ENCODE results near the gene CNST. TPM values are rescaled to one million over a fixed set of nuclear protein-coding genes. Genes with fewer than 3 reads are reported as not detected.
A peak's percentile ranks its signal among the peaks of the same experiment; 100 is the strongest.

Gene CNST
- total and polyA plus RNA-seq, 9 of the 15 experiments (the other 6 are each of a cell fraction or from before 2014, with no cell fraction given), result 17.0 to 55.3 (median 30.8) TPM

DNA sequence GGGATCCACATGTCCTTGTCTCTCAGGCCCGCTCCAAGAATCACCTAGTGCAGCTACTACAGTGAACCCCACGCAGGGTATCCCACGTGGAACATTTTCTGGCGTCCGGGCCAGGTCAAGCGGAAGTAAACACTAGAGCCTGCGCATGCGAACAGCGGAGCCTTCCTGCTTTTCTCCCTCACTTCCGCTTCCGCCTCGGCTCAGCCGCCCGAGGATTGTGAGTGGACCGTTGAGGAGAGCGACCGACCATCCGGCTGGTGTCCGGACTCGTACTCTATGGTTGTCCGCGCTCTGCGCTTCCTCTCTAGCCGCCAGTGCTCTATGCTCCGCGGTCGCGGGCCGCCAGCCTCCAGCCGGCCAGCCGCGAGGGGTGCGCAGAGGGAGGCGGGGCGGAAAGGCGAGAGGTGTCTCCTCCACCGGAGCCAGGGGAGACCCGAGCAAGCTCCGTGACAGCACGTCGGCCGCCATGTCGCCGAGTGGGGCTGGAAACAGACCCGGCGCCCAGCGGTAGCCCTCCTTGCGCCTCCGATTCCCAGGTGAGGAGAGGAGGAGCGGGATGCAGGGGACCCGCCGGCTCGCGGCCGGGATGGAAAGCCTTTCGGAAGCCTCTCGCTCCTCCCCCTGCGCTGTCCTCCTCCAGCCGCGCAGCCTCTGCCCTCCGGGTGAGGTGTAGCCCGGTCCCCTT, at the start of gene CNST, which contains the start of gene TFB2M (continued):
- TF ChIP-seq ARID2 (IDR thresholded peaks at IDR 0.05) (no peak), GTF2E2 (tag; IDR thresholded peaks at IDR 0.05) (no peak), CHCHD3 (CRISPR knock-in tag; IDR thresholded peaks at IDR 0.05) (no peak; the same call in 1 of the 2 replicates), TAF9B (IDR thresholded peaks at IDR 0.05; ENCODE audit: partially characterized antibody) (peak; percentile 64), E2F4 (CRISPR knock-in tag; IDR thresholded peaks at IDR 0.05; ENCODE audit: low read depth) (peak; percentile 73), FIP1L1 (IDR thresholded peaks at IDR 0.05; ENCODE audit: low read depth, low read length, poor library complexity, severe bottlenecking) (no peak), TARDBP (IDR thresholded peaks at IDR 0.05) (peak; percentile 49; the same call in 1 of the 2 replicates), ARID1B (IDR thresholded peaks at IDR 0.05) (0 out of 2 replicates have a peak, but pooled peaks have one; percentile 4), ZNF41 (CRISPR knock-in tag; conservative IDR thresholded peaks at IDR 0.05) (no peak), ZZZ3 (IDR thresholded peaks at IDR 0.05) (peak; percentile 79; the same call in 1 of the 2 replicates), SRF (CRISPR knock-in tag; IDR thresholded peaks at IDR 0.05) (peak in 1 of 2 experiments; percentile 84; a peak in 2 of 4 replicates), CREB1 (IDR thresholded peaks at IDR 0.05) (peak; percentile 80), CREB1 (CRISPR knock-in tag; IDR thresholded peaks at IDR 0.05) (peak; percentile 75)
- TF ChIP-seq, protein P1, sequence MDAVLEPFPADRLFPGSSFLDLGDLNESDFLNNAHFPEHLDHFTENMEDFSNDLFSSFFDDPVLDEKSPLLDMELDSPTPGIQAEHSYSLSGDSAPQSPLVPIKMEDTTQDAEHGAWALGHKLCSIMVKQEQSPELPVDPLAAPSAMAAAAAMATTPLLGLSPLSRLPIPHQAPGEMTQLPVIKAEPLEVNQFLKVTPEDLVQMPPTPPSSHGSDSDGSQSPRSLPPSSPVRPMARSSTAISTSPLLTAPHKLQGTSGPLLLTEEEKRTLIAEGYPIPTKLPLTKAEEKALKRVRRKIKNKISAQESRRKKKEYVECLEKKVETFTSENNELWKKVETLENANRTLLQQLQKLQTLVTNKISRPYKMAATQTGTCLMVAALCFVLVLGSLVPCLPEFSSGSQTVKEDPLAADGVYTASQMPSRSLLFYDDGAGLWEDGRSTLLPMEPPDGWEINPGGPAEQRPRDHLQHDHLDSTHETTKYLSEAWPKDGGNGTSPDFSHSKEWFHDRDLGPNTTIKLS (IDR thresholded peaks at IDR 0.05; ENCODE audit: borderline replicate concordance, low read depth), result peak; percentile 91; the same call in 1 of the 2 replicates
- TF ChIP-seq, protein P2, sequence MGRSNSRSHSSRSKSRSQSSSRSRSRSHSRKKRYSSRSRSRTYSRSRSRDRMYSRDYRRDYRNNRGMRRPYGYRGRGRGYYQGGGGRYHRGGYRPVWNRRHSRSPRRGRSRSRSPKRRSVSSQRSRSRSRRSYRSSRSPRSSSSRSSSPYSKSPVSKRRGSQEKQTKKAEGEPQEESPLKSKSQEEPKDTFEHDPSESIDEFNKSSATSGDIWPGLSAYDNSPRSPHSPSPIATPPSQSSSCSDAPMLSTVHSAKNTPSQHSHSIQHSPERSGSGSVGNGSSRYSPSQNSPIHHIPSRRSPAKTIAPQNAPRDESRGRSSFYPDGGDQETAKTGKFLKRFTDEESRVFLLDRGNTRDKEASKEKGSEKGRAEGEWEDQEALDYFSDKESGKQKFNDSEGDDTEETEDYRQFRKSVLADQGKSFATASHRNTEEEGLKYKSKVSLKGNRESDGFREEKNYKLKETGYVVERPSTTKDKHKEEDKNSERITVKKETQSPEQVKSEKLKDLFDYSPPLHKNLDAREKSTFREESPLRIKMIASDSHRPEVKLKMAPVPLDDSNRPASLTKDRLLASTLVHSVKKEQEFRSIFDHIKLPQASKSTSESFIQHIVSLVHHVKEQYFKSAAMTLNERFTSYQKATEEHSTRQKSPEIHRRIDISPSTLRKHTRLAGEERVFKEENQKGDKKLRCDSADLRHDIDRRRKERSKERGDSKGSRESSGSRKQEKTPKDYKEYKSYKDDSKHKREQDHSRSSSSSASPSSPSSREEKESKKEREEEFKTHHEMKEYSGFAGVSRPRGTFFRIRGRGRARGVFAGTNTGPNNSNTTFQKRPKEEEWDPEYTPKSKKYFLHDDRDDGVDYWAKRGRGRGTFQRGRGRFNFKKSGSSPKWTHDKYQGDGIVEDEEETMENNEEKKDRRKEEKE (IDR thresholded peaks at IDR 0.05; ENCODE audit: borderline replicate concordance in 1 of 2, control insufficient read depth in 1 of 2, low read depth in 2 of 2, low read length in 1 of 2), result peak in 1 of 2 experiments; percentile 81; a peak in 1 of 4 replicates
- TF ChIP-seq, protein P3, sequence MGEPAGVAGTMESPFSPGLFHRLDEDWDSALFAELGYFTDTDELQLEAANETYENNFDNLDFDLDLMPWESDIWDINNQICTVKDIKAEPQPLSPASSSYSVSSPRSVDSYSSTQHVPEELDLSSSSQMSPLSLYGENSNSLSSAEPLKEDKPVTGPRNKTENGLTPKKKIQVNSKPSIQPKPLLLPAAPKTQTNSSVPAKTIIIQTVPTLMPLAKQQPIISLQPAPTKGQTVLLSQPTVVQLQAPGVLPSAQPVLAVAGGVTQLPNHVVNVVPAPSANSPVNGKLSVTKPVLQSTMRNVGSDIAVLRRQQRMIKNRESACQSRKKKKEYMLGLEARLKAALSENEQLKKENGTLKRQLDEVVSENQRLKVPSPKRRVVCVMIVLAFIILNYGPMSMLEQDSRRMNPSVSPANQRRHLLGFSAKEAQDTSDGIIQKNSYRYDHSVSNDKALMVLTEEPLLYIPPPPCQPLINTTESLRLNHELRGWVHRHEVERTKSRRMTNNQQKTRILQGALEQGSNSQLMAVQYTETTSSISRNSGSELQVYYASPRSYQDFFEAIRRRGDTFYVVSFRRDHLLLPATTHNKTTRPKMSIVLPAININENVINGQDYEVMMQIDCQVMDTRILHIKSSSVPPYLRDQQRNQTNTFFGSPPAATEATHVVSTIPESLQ (CRISPR knock-in tag; IDR thresholded peaks at IDR 0.05), result peak; percentile 41; the same call in 1 of the 2 replicates
- TF ChIP-seq, protein P4, sequence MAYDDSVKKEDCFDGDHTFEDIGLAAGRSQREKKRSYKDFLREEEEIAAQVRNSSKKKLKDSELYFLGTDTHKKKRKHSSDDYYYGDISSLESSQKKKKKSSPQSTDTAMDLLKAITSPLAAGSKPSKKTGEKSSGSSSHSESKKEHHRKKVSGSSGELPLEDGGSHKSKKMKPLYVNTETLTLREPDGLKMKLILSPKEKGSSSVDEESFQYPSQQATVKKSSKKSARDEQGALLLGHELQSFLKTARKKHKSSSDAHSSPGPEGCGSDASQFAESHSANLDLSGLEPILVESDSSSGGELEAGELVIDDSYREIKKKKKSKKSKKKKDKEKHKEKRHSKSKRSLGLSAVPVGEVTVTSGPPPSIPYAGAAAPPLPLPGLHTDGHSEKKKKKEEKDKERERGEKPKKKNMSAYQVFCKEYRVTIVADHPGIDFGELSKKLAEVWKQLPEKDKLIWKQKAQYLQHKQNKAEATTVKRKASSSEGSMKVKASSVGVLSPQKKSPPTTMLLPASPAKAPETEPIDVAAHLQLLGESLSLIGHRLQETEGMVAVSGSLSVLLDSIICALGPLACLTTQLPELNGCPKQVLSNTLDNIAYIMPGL (CRISPR knock-in tag; IDR thresholded peaks at IDR 0.05), result peak; percentile 82

Data from K562 (cell line).